ENCODE measurements around the gene SNN. TPM values are rescaled to one million over a fixed set of nuclear protein-coding genes. Genes with fewer than 3 reads are reported as not detected.

The SNN gene
- 10 to 100 TPM; 10.4 to 11.6 TPM for total RNA-seq

GRCh38 chr16:11667824-11668622, at the start of gene SNN:
Gene SNN (plus strand): TSS chr16:11668455. CDS start chr16:11676060, 7,605 bp downstream.
- peak; percentile 91 to 92 for ATAC-seq (replicated peaks in 1 of 2)
- Mint-ChIP-seq H3K36me3 (ENCODE audit: insufficient read depth in 2 of 2) (peaks cover 0 to 1% of the 10 kb centered on the region in 2 donors), H3K4me3 (peak within 1 kb of the TSS; percentile 83 to 86), H3K4me1 (ENCODE audit: low read depth) (peaks cover 68% of the 10 kb centered on the region), H3K27me3 (ENCODE audit: low read depth) (no peaks in the 10 kb centered on the region), H3K27ac (no peak within 1 kb of the TSS), H3K9me3 (no peaks in the 10 kb centered on the region)
- peak; percentile 91 to 94 for DNase-seq

DNA sequence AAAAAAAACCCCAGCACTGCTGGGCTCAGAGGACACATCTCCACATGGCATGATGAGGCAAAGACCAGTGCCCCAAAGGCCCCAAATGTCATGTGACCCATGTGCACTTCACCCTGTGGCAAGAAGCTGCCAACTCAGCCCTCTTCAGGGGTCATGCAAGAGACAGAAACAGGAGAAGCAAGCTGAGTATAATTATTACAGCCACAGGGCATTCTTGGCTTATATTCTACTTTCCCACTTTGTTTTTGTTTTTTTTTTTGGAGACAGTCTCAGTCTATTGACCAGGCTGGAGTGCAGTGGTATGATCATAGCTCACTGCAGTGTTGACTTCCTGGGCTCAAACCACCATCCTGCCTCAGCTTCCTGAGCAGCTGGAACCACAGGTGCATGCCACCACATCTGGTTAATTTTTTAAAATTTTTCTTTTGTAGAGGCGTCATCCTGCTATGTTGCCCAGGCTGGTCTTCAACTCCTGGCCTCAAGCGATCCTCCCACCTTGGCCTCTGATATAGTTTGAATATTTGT, 48.9 kb upstream of the SNN start:
- Mint-ChIP-seq H3K4me1 (ENCODE audit: low read depth) (peaks cover 34% of the 10 kb centered on the region), H3K36me3 (ENCODE audit: insufficient read depth in 2 of 2) (peaks cover 5% of the 10 kb centered on the region in 2 donors), H3K27ac (peak overlapping the region; percentile 70), H3K27me3 (ENCODE audit: low read depth) (no peaks in the 10 kb centered on the region), H3K9me3 (peaks cover 2 to 5% of the 10 kb centered on the region in 2 donors), H3K4me3 (peak overlapping the region; percentile 3 to 12)
- ATAC-seq (replicated peaks in 1 of 2) (peak; percentile 60 to 65), DNase-seq (peak in 1 of 2 donors; percentile 16)

GRCh38 chr16:11620243-11621003, 47.8 kb upstream of the SNN start:
- Mint-ChIP-seq H3K4me1 (ENCODE audit: low read depth) (peaks cover 44% of the 10 kb centered on the region), H3K36me3 (ENCODE audit: insufficient read depth in 2 of 2) (peaks cover 5% of the 10 kb centered on the region in 2 donors), H3K27ac (peak overlapping the region; percentile 20), H3K27me3 (ENCODE audit: low read depth) (no peaks in the 10 kb centered on the region), H3K4me3 (peak overlapping the region in 1 of 2 donors; percentile 25), H3K9me3 (peaks cover 2 to 5% of the 10 kb centered on the region in 2 donors)
- no peak for ATAC-seq (replicated peaks in 1 of 2)
- no peak for DNase-seq

DNA sequence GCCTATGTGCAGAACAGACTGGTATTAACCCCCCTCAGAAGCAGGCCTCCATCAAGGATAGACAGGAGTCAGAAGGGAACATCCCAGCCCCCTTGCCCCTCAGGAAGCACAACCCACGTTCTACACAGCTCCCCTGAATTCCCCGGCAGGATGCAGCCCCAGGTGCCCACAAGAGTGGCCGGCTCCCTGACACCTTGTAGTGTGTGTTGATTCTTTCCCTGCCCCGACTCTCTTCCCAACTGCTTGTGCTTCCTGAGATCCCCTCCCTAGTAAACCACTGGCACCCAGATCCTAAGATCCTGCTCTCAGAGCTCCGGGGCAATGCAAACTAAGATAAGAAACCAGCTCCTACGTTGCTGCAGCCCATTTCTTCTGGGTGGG, 46.7 kb upstream of the SNN start:
- Mint-ChIP-seq H3K4me3 (peak overlapping the region; percentile 85 to 95), H3K27ac (peak overlapping the region; percentile 89), H3K36me3 (ENCODE audit: insufficient read depth in 2 of 2) (peaks cover 5% of the 10 kb centered on the region in 2 donors), H3K9me3 (peaks cover 2 to 5% of the 10 kb centered on the region in 2 donors), H3K4me1 (ENCODE audit: low read depth) (peaks cover 45% of the 10 kb centered on the region), H3K27me3 (ENCODE audit: low read depth) (no peaks in the 10 kb centered on the region)
- ATAC-seq (replicated peaks in 1 of 2) (peak in 1 of 2 donors; percentile 21), DNase-seq (peak in 1 of 2 donors; percentile 8)

DNA sequence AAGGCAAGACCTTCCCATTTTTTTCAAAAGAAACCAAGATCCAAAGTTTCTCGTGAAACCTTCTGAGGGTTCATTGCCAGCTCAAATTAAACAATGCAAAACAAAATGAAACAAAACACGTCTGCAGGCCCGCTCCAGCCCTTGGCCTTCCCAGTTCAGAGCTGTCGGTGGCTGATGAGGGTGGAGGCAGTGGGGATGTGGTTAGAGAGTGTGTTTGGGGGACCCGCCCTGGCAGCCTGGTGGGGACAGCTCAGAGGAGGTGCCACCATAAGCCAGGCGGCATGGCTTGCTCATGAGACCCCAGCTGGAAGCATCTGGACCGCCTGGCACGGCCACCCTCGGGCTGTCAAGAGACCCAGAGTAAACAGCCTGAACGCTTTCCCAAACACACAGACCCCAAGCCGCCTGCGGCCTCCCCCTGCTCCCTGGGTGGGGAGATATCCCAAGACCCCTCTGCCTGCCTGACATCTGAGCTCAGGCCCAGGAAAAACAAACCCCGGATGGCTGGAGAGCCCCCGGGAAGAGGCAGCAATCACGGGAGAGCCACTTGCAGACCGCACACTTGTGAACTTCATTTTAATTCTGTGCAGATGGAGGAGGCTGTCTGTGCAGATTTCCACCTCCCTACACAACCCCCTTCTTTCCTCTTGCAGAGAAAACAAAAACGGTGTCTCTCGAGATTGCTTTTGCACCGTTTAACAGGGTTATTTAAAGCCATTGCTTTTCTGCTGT, 46.2 kb upstream of the SNN start:
- H3K27ac Mint-ChIP-seq, result peak overlapping the region; percentile 89
- H3K36me3 Mint-ChIP-seq (ENCODE audit: insufficient read depth in 2 of 2), result peaks cover 5% of the 10 kb centered on the region in 2 donors
- peak overlapping the region; percentile 85 to 95 for H3K4me3 Mint-ChIP-seq
- DNase-seq (peak; percentile 41 to 47), ATAC-seq (replicated peaks in 1 of 2) (peak; percentile 77 to 79)
- H3K27me3 Mint-ChIP-seq (ENCODE audit: low read depth), result no peaks in the 10 kb centered on the region
- peaks cover 2 to 5% of the 10 kb centered on the region in 2 donors for H3K9me3 Mint-ChIP-seq
- peaks cover 47% of the 10 kb centered on the region for H3K4me1 Mint-ChIP-seq (ENCODE audit: low read depth)

DNA sequence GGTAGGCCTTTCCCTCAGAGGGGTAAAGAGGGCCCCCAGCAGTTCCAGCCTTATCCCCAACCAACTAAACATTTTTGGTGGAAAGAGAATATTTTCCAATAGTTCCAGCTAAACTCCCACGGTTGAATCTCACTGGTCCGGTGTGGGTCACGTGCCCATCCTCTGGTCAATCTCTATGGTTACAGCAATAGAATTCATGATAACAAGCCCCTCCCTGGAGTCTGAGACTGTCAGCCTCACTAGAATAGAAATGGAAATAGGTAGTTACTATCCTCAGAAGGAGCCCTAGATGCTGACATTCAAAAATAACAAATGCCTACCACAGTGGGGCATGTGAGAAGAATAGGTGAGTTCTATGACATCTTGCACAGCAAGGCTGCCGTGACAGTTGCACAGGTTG, 44.0 kb upstream of the SNN start:
- Mint-ChIP-seq H3K9me3 (peaks cover 2 to 5% of the 10 kb centered on the region in 2 donors), H3K4me1 (ENCODE audit: low read depth) (peaks cover 62% of the 10 kb centered on the region), H3K36me3 (ENCODE audit: insufficient read depth in 2 of 2) (peaks cover 5% of the 10 kb centered on the region in 2 donors), H3K4me3 (peak overlapping the region in 1 of 2 donors; percentile 8), H3K27ac (no peak overlapping the region), H3K27me3 (ENCODE audit: low read depth) (no peaks in the 10 kb centered on the region)
- DNase-seq (no peak), ATAC-seq (replicated peaks in 1 of 2) (no peak)

GRCh38 chr16:11624636-11625607, 43.3 kb upstream of the SNN start:
- peaks cover 63% of the 10 kb centered on the region for H3K4me1 Mint-ChIP-seq (ENCODE audit: low read depth)
- peaks cover 5% of the 10 kb centered on the region in 2 donors for H3K36me3 Mint-ChIP-seq (ENCODE audit: insufficient read depth in 2 of 2)
- ATAC-seq (replicated peaks in 1 of 2) (peak in 1 of 2 donors; percentile 32), DNase-seq (no peak)
- H3K27ac Mint-ChIP-seq, result no peak overlapping the region
- peaks cover 2 to 5% of the 10 kb centered on the region in 2 donors for H3K9me3 Mint-ChIP-seq
- peak overlapping the region in 1 of 2 donors; percentile 8 for H3K4me3 Mint-ChIP-seq
- H3K27me3 Mint-ChIP-seq (ENCODE audit: low read depth), result no peaks in the 10 kb centered on the region

DNA sequence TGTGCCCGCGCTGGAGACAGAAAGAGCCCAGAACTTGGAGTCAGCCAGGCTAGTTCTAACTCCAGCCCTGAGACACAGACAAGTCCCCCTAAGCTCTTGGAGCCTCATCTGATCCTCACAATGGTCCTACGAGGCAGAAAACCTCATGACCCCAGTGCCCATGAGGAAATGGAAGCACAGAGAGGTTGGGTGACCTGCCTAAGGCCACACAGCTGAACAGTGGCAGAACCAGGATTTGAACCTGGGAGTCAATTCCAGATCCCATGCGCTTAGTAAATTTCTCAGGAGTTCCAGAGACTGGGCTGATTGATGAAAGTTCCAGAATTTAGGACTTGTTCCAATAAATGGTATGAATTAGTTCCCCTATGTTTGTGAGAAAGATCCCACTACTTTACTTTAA, 42.5 kb upstream of the SNN start:
- H3K4me3 Mint-ChIP-seq, result no peak overlapping the region

DNA sequence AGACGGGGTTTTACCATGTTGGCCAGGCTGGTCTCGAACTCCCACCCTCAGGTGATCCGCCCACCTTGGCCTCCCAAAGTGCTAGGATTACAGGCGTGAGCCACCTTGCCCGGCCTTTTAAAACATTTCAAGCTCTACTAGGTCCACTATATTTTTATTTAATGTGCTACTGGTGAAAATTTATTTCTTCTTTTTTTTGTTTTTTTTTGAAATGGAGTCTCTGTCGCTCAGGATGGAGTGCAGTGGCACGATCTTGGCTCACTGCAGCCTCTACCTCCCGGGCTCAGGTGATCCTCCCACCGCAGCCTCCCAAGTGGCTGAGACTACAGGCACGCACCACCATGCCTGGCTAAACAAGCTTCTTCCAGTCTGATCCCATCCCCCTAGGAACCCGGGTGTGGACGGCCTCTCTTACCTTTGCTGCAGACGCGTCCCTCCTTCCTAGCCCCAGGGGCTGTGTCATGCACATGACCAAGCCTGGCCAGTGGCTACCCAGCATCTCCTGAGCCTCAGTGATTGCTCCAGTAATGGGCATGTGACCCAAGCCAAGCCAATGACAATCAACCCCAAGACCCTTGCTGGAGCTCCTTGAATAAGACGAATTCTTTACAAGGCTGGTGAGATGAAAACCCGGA, 41.5 kb upstream of the SNN start:
- H3K9me3 Mint-ChIP-seq, result peaks cover 0 to 2% of the 10 kb centered on the region in 2 donors
- DNase-seq (no peak), ATAC-seq (replicated peaks in 1 of 2) (no peak)
- H3K4me1 Mint-ChIP-seq (ENCODE audit: low read depth), result peaks cover 58% of the 10 kb centered on the region
- H3K27me3 Mint-ChIP-seq (ENCODE audit: low read depth), result no peaks in the 10 kb centered on the region
- H3K27ac Mint-ChIP-seq, result no peak overlapping the region
- H3K4me3 Mint-ChIP-seq, result no peak overlapping the region
- peaks cover 0 to under 1% of the 10 kb centered on the region in 2 donors for H3K36me3 Mint-ChIP-seq (ENCODE audit: insufficient read depth in 2 of 2)

More for the DNA sequence above, 42.5 kb upstream of the SNN start:
- H3K36me3 Mint-ChIP-seq (ENCODE audit: insufficient read depth in 2 of 2), result peaks cover 0 to 2% of the 10 kb centered on the region in 2 donors
- H3K27me3 Mint-ChIP-seq (ENCODE audit: low read depth), result no peaks in the 10 kb centered on the region
- ATAC-seq (replicated peaks in 1 of 2) (no peak), DNase-seq (no peak)
- H3K9me3 Mint-ChIP-seq, result peaks cover 0 to 2% of the 10 kb centered on the region in 2 donors
- peaks cover 65% of the 10 kb centered on the region for H3K4me1 Mint-ChIP-seq (ENCODE audit: low read depth)
- no peak overlapping the region for H3K27ac Mint-ChIP-seq

DNA sequence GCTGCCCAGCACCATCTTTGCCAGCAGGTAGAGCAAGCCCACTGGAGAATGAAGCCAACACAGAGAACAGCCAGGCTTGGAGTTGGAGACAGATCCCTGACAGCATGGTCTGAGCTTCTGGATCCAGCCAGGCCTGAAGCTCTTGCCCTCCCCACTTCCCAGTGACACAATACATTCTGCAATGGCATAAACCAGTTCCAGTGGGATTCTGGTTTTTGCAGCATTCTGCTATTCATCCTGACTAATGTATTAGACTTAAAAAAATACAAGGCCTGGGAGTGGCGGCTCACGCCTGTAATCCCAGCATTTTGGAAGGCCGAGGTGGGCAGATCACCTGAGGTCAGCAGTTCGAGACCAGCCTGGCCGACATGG, 41.0 kb upstream of the SNN start:
- Mint-ChIP-seq H3K27ac (no peak overlapping the region), H3K36me3 (ENCODE audit: insufficient read depth in 2 of 2) (no peaks in the 10 kb centered on the region), H3K4me3 (no peak overlapping the region), H3K4me1 (ENCODE audit: low read depth) (peaks cover 53% of the 10 kb centered on the region), H3K9me3 (peaks cover 0 to 2% of the 10 kb centered on the region in 2 donors), H3K27me3 (ENCODE audit: low read depth) (no peaks in the 10 kb centered on the region)
- ATAC-seq (replicated peaks in 1 of 2) (no peak), DNase-seq (no peak)

DNA sequence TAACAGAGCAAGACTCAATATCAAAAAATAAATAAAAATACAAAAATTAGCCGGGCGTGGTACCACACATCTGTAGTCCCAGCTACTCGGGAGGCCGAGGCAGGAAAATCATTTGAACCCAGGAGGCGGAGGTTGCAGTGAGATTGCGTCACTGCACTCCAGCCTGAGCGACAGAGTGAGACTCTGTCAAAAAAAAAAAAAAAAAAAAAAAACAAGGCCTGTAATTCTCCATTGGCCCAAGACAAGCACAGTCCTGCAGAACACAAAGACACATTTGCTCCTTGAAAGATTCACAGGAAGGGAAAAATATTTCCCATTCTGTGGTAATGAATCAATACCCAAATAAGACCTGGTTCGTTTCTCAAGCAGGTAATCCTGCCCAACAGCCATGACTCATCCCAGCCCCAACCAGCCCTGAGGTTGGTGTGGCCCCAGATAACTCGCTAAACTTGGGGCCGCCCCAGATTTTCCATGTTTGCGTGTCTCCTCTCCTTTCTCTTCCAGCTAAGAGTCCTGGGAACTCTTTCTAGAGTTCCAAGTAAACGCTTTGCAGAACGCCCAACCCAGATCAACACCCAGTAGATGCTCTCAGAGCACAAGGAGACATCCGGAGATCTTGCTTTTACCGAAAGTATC, 40.3 kb upstream of the SNN start:
- Mint-ChIP-seq H3K9me3 (peaks cover 0 to 2% of the 10 kb centered on the region in 2 donors), H3K27ac (no peak overlapping the region), H3K36me3 (ENCODE audit: insufficient read depth in 2 of 2) (no peaks in the 10 kb centered on the region), H3K4me1 (ENCODE audit: low read depth) (peaks cover 50% of the 10 kb centered on the region), H3K4me3 (no peak overlapping the region), H3K27me3 (ENCODE audit: low read depth) (no peaks in the 10 kb centered on the region)
- ATAC-seq (replicated peaks in 1 of 2), result peak in 1 of 2 donors; percentile 45
- DNase-seq, result peak in 1 of 2 donors; percentile 34

Measured in activated T-cell treated with anti-CD3 and anti-CD28 coated beads, Interleukin-2, amount 50 U/mL, for 72 hours (primary cell).